ELR (cell line): ENCODE results near the gene FCRLA.

ENCODE experiments used
- DNase-seq: peaks from one replicate; pipeline ENCODE4 v3.0.0-alpha.2; 2015; ENCODE audit warnings: low read depth

The FCRLA gene

DNA sequence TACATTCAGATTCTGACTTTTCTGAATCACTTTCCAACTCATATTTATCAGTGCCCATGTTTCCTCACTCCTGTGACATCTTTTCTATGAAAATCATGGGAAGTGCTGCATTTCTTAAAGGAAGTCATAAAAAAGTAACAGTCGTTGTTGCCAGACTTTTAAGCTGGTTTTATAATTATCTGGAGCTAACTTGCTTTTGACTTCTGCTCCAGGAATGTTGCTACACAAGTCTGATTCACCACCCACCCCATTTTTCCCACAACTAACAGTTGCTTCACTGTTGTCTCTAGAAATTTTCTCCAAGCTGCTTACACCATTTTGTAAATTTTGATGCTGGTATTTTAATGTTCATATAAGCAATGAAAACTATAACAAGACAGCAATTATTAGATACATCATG is 26.5 kb downstream of the FCRLA start:
- DNase-seq = peak; percentile 94

GRCh38 chr1:161735837-161736236 is 28.8 kb downstream of the FCRLA start:
- no peak for DNase-seq

DNA sequence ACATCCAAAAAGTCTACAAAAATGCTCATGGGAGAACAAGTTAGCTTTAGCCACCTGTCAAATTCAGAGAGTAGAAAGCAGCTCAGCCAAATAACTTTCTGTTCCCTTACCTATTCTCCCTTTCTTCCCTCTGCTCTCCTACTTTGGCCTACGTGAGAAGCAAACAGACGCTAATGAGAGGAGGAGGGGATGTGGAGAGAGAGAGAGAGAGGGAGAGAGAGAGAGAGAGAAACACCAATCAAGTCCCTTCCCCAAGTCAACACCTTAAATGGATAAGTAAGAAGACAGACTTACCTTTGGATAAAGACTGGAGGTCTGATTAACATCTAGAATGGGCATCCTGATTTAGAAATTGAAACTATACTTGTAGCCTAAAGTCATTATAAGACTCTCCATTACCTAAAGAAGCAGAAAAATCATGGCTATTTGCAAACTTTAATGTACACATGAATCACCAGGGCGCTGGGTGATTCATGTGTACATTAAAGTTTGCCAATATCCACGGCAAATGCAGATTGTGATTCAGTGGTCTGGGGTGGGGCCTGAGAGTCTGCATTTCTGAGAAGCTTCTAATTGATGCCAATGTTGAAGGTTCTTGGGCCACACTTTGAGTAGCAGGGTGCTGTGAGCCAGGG is 29.4 kb downstream of the FCRLA start:
- DNase-seq = peak; percentile 76

DNA sequence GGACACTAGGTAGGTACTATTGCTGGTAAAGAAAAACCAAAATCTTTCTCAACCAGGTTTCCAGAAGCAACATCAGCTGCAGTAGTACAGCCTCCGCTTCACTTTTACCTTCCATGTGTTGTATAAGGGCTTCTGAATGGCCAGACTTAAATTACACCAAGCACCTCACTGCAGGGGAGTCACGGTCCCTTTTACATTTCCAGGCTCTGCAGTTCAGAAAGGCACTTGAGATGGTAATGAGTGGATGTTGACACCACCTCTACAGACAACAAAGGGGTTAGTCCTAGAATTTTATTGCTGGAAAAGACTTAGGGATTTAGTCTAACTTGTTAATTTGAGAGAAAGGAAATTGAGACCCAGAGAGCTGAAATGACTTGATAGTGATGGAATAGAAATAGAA is 30.6 kb downstream of the FCRLA start:
- DNase-seq = no peak

GRCh38 chr1:161738627-161739287 is 31.7 kb downstream of the FCRLA start:
- DNase-seq = peak; percentile 94

DNA sequence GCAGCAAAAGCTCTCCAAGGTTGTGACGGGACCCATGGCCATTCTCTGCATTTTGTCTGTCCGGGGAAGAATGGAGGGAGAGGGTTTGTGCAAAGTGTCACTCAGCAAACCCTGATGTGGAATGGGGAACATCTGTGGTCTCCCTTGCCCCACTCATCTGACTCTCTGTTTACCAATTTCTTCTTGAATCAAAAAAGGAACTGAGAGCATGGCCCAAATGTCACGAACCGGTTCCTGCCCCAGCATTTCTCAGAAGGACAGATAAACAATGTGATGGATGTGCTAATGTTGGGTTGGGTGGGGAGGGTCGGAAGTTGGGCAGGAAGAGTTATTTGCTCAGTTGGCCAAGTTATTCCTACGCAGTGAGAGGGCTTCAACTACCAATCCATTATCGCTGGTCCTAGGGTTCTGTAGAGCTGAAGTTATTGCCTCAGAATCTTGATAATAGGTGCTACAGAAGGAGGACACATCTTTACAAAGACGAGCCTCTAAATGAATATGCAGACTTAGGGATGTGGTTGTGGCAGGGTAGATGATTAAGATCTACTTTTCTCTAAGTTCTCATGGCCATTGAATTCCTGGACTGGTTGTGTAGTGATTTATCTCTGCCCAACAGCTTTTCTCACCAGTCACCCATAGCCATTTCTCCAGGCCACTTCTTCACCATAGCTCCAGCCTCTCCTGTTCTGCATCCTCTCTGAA is 33.0 kb downstream of the FCRLA start:
- DNase-seq = no peak

DNA sequence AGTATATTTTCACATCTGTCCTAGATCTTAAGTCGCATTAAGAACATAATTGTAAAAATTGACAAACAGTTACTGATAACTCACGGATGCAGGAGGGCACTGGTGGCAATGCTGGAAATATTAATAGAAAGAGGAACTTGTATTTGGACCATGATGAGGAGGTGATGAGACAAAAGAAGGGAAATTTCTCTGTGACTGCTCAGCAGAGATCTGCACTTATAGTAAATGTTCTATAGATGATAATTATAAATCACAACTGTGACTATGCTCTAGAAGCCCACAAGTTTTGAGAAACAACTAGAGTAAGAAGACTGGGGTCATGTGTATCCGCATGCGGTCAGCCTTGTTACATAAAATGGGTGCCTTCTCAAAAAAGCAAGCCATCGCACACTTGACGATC is 33.9 kb downstream of the FCRLA start:
- DNase-seq = no peak

GRCh38 chr1:161743231-161743630 is 36.2 kb downstream of the FCRLA start:
- DNase-seq = no peak

DNA sequence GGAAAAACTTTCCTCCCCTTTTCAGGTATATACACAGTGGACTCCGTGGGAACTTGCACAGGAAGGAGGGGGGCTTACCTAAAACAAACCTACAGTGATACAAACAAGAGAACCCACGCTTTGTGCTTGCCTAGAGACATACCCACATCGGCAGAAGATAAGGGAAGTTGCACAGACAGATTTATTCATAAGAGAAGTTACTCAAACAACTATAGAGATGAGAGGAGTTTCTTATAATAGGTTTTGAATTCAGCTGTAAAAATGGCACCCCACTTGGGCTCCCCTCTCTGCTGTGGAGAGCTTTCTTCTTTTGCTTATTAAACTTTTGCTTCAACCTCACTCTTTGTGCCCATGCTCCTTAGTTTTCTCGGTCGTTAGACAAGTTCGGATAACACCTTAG is 40.8 kb downstream of the FCRLA start:
- no peak for DNase-seq

- DNase-seq = peak; percentile 97
Measured at GRCh38 chr1:161749509-161750407, 42.7 kb downstream of the FCRLA start, which contains the start of gene DUSP12. Gene DUSP12, plus strand, starts transcription at chr1:161749786. Its CDS starts 16 bp downstream, at chr1:161749802.

GRCh38 chr1:161763522-161764098 is 56.6 kb downstream of the FCRLA start:
- peak; percentile 60 for DNase-seq
